Measurements from ENCODE around the gene TEAD1. TPM values are rescaled to one million over a fixed set of nuclear protein-coding genes. Genes with fewer than 3 reads are reported as not detected.

Gene TEAD1
- polyA plus RNA-seq, 1 donor from 2014 or later = 12.2 TPM

DNA sequence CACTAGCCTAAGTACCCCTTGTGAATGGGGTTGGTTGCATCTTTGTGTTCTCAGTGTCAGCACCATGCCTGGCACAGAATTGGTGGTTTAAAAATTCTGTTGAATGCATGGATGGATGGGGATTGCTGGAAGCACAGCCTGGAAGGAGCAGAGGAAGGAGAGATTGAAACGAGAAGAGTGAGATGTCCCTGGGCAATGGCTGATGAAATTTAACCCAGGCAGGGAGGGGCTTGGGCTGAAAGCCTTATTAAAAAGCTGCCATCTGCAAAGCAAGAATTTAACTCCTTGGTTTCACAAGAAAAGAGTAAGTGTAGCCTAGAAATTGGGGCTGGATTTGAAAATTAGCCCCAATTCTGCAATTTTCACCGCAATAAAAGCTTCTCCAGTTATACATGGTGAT, 126.7 kb downstream of the TEAD1 start:
- Histone ChIP-seq H4K20me1 (ENCODE audit: insufficient read depth) (no peaks in the 10 kb centered on the region), H3K4me3 (ENCODE audit: low read length) (peak overlapping the region; percentile 43)

DNA sequence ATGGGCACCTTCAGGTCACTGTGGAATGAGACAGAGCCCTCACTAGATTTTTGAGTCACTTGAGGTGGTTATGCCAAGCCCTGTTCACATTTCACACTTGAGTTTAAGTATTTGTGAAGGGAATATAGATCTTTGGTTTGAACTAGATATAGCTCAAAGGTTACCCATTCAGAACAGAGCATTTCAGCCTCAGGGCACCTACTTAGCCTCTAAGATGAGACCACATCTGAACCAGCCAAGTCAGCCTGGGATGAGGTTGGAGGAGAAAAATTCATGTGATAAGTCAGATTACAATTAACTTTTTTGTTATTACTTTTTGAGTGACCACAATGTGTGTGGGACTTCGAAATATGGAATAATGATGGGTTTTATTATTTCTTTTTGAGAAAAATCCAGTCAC, 127.8 kb downstream of the TEAD1 start:
- Histone ChIP-seq H3K9me2 (ENCODE audit: insufficient read depth, low read length) (no peaks in the 10 kb centered on the region), H3K9ac (ENCODE audit: low read length) (no peak overlapping the region), H3K4me3 (ENCODE audit: low read length) (no peak overlapping the region), H3K27ac (ENCODE audit: low read length) (peak overlapping the region; percentile 58), H3K9me3 (ENCODE audit: low read length) (no peaks in the 10 kb centered on the region), H3K4me2 (ENCODE audit: low read length) (no peak overlapping the region), H3K36me3 (ENCODE audit: insufficient read depth, low read length) (no peaks in the 10 kb centered on the region), H3K27me3 (ENCODE audit: insufficient read depth, low read depth, low read length) (no peaks in the 10 kb centered on the region), H2AFZ (ENCODE audit: low read depth, low read length) (no peak overlapping the region), H3F3A (ENCODE audit: insufficient read depth, low read length, poor library complexity, severe bottlenecking) (peaks cover 4% of the 10 kb centered on the region), H4K20me1 (ENCODE audit: insufficient read depth) (no peaks in the 10 kb centered on the region), H3K79me2 (replicated peaks; ENCODE audit: insufficient read depth, low read length) (peaks cover 15% of the 10 kb centered on the region)
- TF ChIP-seq MXI1 (conservative IDR thresholded peaks at IDR 0.05; ENCODE audit: poor library complexity, severe bottlenecking) (no peak), SMC3 (conservative IDR thresholded peaks at IDR 0.05; ENCODE audit: poor library complexity) (no peak), EZH2 (IDR thresholded peaks at IDR 0.05; ENCODE audit: borderline replicate concordance, insufficient read depth, low read length, poor library complexity, severe bottlenecking) (no peak), TAF1 (IDR thresholded peaks at IDR 0.05; ENCODE audit: low read depth) (no peak), POLR2AphosphoS5 (IDR thresholded peaks at IDR 0.05) (no peak), EP300 (conservative IDR thresholded peaks at IDR 0.05; ENCODE audit: poor library complexity, severe bottlenecking) (no peak), RAD21 (conservative IDR thresholded peaks at IDR 0.05) (no peak)
- TF ChIP-seq, protein P1, sequence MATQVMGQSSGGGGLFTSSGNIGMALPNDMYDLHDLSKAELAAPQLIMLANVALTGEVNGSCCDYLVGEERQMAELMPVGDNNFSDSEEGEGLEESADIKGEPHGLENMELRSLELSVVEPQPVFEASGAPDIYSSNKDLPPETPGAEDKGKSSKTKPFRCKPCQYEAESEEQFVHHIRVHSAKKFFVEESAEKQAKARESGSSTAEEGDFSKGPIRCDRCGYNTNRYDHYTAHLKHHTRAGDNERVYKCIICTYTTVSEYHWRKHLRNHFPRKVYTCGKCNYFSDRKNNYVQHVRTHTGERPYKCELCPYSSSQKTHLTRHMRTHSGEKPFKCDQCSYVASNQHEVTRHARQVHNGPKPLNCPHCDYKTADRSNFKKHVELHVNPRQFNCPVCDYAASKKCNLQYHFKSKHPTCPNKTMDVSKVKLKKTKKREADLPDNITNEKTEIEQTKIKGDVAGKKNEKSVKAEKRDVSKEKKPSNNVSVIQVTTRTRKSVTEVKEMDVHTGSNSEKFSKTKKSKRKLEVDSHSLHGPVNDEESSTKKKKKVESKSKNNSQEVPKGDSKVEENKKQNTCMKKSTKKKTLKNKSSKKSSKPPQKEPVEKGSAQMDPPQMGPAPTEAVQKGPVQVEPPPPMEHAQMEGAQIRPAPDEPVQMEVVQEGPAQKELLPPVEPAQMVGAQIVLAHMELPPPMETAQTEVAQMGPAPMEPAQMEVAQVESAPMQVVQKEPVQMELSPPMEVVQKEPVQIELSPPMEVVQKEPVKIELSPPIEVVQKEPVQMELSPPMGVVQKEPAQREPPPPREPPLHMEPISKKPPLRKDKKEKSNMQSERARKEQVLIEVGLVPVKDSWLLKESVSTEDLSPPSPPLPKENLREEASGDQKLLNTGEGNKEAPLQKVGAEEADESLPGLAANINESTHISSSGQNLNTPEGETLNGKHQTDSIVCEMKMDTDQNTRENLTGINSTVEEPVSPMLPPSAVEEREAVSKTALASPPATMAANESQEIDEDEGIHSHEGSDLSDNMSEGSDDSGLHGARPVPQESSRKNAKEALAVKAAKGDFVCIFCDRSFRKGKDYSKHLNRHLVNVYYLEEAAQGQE (IDR thresholded peaks at IDR 0.05; ENCODE audit: borderline replicate concordance) = no peak
- TF ChIP-seq, protein P2, sequence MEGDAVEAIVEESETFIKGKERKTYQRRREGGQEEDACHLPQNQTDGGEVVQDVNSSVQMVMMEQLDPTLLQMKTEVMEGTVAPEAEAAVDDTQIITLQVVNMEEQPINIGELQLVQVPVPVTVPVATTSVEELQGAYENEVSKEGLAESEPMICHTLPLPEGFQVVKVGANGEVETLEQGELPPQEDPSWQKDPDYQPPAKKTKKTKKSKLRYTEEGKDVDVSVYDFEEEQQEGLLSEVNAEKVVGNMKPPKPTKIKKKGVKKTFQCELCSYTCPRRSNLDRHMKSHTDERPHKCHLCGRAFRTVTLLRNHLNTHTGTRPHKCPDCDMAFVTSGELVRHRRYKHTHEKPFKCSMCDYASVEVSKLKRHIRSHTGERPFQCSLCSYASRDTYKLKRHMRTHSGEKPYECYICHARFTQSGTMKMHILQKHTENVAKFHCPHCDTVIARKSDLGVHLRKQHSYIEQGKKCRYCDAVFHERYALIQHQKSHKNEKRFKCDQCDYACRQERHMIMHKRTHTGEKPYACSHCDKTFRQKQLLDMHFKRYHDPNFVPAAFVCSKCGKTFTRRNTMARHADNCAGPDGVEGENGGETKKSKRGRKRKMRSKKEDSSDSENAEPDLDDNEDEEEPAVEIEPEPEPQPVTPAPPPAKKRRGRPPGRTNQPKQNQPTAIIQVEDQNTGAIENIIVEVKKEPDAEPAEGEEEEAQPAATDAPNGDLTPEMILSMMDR (IDR thresholded peaks at IDR 0.05; ENCODE audit: poor library complexity, severe bottlenecking) = no peak

More for the DNA sequence above, 126.7 kb downstream of the TEAD1 start:
- no peaks in the 10 kb centered on the region for H3K27me3 ChIP-seq (ENCODE audit: insufficient read depth, low read depth, low read length)
- H3K4me2 ChIP-seq (ENCODE audit: low read length) = no peak overlapping the region
- no peaks in the 10 kb centered on the region for H3K9me3 ChIP-seq (ENCODE audit: low read length)
- H2AFZ ChIP-seq (ENCODE audit: low read depth, low read length) = no peak overlapping the region
- TF ChIP-seq EP300 (conservative IDR thresholded peaks at IDR 0.05; ENCODE audit: poor library complexity, severe bottlenecking) (no peak), POLR2AphosphoS5 (IDR thresholded peaks at IDR 0.05) (no peak), SMC3 (conservative IDR thresholded peaks at IDR 0.05; ENCODE audit: poor library complexity) (no peak), TAF1 (IDR thresholded peaks at IDR 0.05; ENCODE audit: low read depth) (no peak), RAD21 (conservative IDR thresholded peaks at IDR 0.05) (no peak), EZH2 (IDR thresholded peaks at IDR 0.05; ENCODE audit: borderline replicate concordance, insufficient read depth, low read length, poor library complexity, severe bottlenecking) (no peak), MXI1 (conservative IDR thresholded peaks at IDR 0.05; ENCODE audit: poor library complexity, severe bottlenecking) (no peak)
- TF ChIP-seq, protein P1 (IDR thresholded peaks at IDR 0.05; ENCODE audit: borderline replicate concordance) = no peak
- TF ChIP-seq, protein P2 (IDR thresholded peaks at IDR 0.05; ENCODE audit: poor library complexity, severe bottlenecking) = no peak
- no peaks in the 10 kb centered on the region for H3K36me3 ChIP-seq (ENCODE audit: insufficient read depth, low read length)
- peaks cover 15% of the 10 kb centered on the region for H3K79me2 ChIP-seq (replicated peaks; ENCODE audit: insufficient read depth, low read length)
- peak overlapping the region; percentile 6 for H3K9ac ChIP-seq (ENCODE audit: low read length)
- H3F3A ChIP-seq (ENCODE audit: insufficient read depth, low read length, poor library complexity, severe bottlenecking) = peaks cover 4% of the 10 kb centered on the region
- H3K9me2 ChIP-seq (ENCODE audit: insufficient read depth, low read length) = no peaks in the 10 kb centered on the region
- H3K27ac ChIP-seq (ENCODE audit: low read length) = peak overlapping the region; percentile 17

All from neural cell (in vitro differentiated cells).